Neural progenitor cell (in vitro differentiated cells): ENCODE results near the gene TAF10. TPM values are rescaled to one million over a fixed set of nuclear protein-coding genes. Genes with fewer than 3 reads are reported as not detected.

Source experiments
- DNase-seq: peaks from one replicate; pipeline ENCODE4 v3.0.0-alpha.2; 2016; ENCODE audit warnings: low spot score
- H2AFZ ChIP-seq: fragments of 200-600 bp; sonication (generic); replicated peaks from 2 replicates; pipeline ENCODE4 v1.6.1; 2016; ENCODE audit warnings: antibody characterized with exemption
- H3F3A ChIP-seq: fragments of 200-600 bp; sonication (generic); 2 replicates; pipeline ENCODE4 v1.6.1; 2016; ENCODE audit warnings: antibody characterized with exemption, low read depth
- H3K27ac ChIP-seq: fragments of 200-600 bp; sonication (generic); 2 replicates; pipeline ENCODE4 v1.5.1; 2016; ENCODE audit warnings: mild to moderate bottlenecking
- H3K27me3 ChIP-seq: fragments of 200-600 bp; sonication (generic); 2 replicates; pipeline ENCODE4 v1.6.1; 2016; ENCODE audit warnings: mild to moderate bottlenecking, moderate library complexity
- H3K36me3 ChIP-seq: fragments of 200-600 bp; sonication (generic); 2 replicates; pipeline ENCODE4 v1.5.1; 2016
- H3K4me1 ChIP-seq: fragments of 200-600 bp; sonication (generic); 2 replicates; pipeline ENCODE4 v1.6.1; 2016; ENCODE audit warnings: mixed run types
- H3K4me2 ChIP-seq: fragments of 200-600 bp; sonication (generic); 2 replicates; pipeline ENCODE4 v1.6.1; 2016
- H3K4me3 ChIP-seq: fragments of 200-600 bp; sonication (generic); 2 replicates; pipeline ENCODE4 v1.5.1; 2016
- H3K79me2 ChIP-seq: fragments of 200-600 bp; sonication (generic); 2 replicates; pipeline ENCODE4 v1.6.1; 2016; ENCODE audit warnings: low read depth
- H3K9ac ChIP-seq: fragments of 200-600 bp; sonication (generic); 2 replicates; pipeline ENCODE4 v1.6.1; 2016
- H3K9me3 ChIP-seq: fragments of 200-600 bp; sonication (generic); 2 replicates; pipeline ENCODE4 v1.5.1; 2016; ENCODE audit warnings: low read depth
- H4K20me1 ChIP-seq: fragments of 200-600 bp; sonication (generic); 2 replicates; pipeline ENCODE4 v1.6.1; 2016; ENCODE audit warnings: low read depth
- H3K27ac Mint-ChIP-seq: 3 replicates; pipeline ENCODE4 v1.8.0; 2021; ENCODE audit warnings: mixed read lengths
- H3K27me3 Mint-ChIP-seq: 2 replicates; pipeline ENCODE4 v1.8.0; 2022; ENCODE audit warnings: low read depth, mild to moderate bottlenecking, inconsistent platforms, moderate library complexity, mixed read lengths; ENCODE audit not compliant: insufficient read depth
- H3K36me3 Mint-ChIP-seq: 3 replicates; pipeline ENCODE4 v1.8.0; 2021; ENCODE audit warnings: mixed read lengths
- H3K4me1 Mint-ChIP-seq: 3 replicates; pipeline ENCODE4 v1.8.0; 2021; ENCODE audit warnings: mixed read lengths
- H3K4me3 Mint-ChIP-seq: 3 replicates; pipeline ENCODE4 v1.8.0; 2021; ENCODE audit warnings: mild to moderate bottlenecking, moderate library complexity, mixed read lengths
- H3K9me3 Mint-ChIP-seq: 3 replicates; pipeline ENCODE4 v1.8.0; 2020; ENCODE audit warnings: mixed read lengths
- CTCF ChIP-seq: fragments of 200-600 bp; sonication (generic); IDR thresholded peaks from 2 replicates; pipeline ENCODE4 v1.5.1; 2017; ENCODE audit warnings: antibody characterized with exemption, mild to moderate bottlenecking
- EZH2 ChIP-seq: fragments of 200-600 bp; sonication (generic); IDR thresholded peaks from 2 replicates; pipeline ENCODE4 v1.6.1; 2017; ENCODE audit warnings: antibody characterized with exemption, mild to moderate bottlenecking, moderate library complexity
- EZH2phosphoT487 ChIP-seq: fragments of 200-600 bp; sonication (generic); IDR thresholded peaks from 2 replicates; pipeline ENCODE4 v1.6.1; 2017; ENCODE audit warnings: antibody characterized with exemption
- total RNA-seq: library from RNA; depleted of rRNA; stranded (reverse); fragments of >200 nt; gene quantifications from 2 replicates; pipeline ENCODE4 v1.2.3, GENCODE V29; 2015; ENCODE audit warnings: low replicate concordance

TAF10 gene
- total RNA-seq, 1 donor from 2014 or later, result 34.1 TPM

DNA sequence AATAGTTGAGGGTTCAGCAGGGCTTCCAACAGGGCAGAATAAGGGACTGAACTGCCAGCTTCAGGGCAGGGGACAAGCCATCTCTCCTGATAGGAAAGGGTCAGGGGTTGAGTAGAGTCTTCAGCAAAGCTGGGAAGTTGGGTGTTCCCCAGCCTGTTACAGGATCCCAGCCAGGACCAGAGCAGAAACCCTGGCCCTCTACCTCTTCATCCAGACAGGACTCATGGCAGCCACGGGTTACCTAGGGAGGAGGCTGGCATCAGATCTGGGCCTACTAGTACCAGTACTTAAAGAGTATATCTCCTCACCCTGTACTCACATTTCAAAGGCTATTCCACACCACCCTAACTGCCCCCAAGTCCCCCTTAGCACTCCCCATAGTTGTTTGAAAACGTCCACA, 2.4 kb upstream of the TAF10 start:
- Histone ChIP-seq H3K27me3 (no peaks in the 10 kb centered on the region), H3K4me3 (no peak overlapping the region), H2AFZ (no peak overlapping the region), H3K4me2 (no peak overlapping the region), H3K27ac (no peak overlapping the region), H3K4me1 (peaks cover 9% of the 10 kb centered on the region), H3K36me3 (no peaks in the 10 kb centered on the region), H3K79me2 (peaks cover 21% of the 10 kb centered on the region), H4K20me1 (peaks cover 7% of the 10 kb centered on the region), H3K9ac (no peak overlapping the region), H3F3A (peaks cover 19% of the 10 kb centered on the region), H3K9me3 (no peaks in the 10 kb centered on the region)
- Mint-ChIP-seq H3K4me3 (no peak overlapping the region), H3K36me3 (peaks cover 22% of the 10 kb centered on the region), H3K27ac (no peak overlapping the region), H3K4me1 (peaks cover 12% of the 10 kb centered on the region), H3K27me3 (peaks cover 6% of the 10 kb centered on the region), H3K9me3 (no peaks in the 10 kb centered on the region)
- no peak for TF ChIP-seq EZH2phosphoT487
- TF ChIP-seq CTCF, result no peak
- no peak for TF ChIP-seq EZH2
- DNase-seq, result no peak

- no peaks in the 10 kb centered on the region for H3K9me3 Mint-ChIP-seq
- H3K79me2 ChIP-seq, result peaks cover 19% of the 10 kb centered on the region
- H3K27ac Mint-ChIP-seq, result no peak overlapping the region
- no peak for DNase-seq
- peaks cover 7% of the 10 kb centered on the region for H4K20me1 ChIP-seq
- H3K27me3 ChIP-seq, result no peaks in the 10 kb centered on the region
- peaks cover 28% of the 10 kb centered on the region for H3F3A ChIP-seq
- no peak overlapping the region for H2AFZ ChIP-seq
- peaks cover 12% of the 10 kb centered on the region for H3K4me1 Mint-ChIP-seq
- peaks cover 9% of the 10 kb centered on the region for H3K27me3 Mint-ChIP-seq
- no peaks in the 10 kb centered on the region for H3K36me3 ChIP-seq
- H3K9ac ChIP-seq, result no peak overlapping the region
- no peaks in the 10 kb centered on the region for H3K9me3 ChIP-seq
- H3K36me3 Mint-ChIP-seq, result peaks cover 28% of the 10 kb centered on the region
- TF ChIP-seq EZH2phosphoT487 (no peak), CTCF (no peak), EZH2 (no peak)
- H3K4me3 Mint-ChIP-seq, result no peak overlapping the region
- peaks cover 6% of the 10 kb centered on the region for H3K4me1 ChIP-seq
- H3K4me2 ChIP-seq, result peak overlapping the region; percentile 100
- H3K4me3 ChIP-seq, result no peak overlapping the region
- H3K27ac ChIP-seq, result no peak overlapping the region
Measured at GRCh38 chr11:6613496-6613895, 1.5 kb upstream of the TAF10 start.

DNA sequence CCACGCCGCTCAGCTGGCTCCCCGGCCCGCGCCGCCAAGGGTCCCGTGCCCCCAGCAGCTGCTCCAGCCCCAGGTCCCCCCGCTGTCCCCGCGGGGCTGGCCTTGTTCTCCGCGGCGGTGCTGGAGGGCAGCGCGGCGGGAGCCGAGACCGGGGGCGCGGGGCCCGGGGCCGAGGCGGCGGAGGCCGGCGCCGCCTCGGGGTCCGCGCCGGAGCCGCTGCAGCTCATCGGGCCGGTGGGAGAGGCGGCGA, 128 bp downstream of the TAF10 start:
- H3K27ac Mint-ChIP-seq, result no peak overlapping the region
- peak overlapping the region; percentile 88 for H3K4me3 Mint-ChIP-seq

More for the DNA sequence above, 128 bp downstream of the TAF10 start:
- H3K9me3 ChIP-seq, result no peaks in the 10 kb centered on the region
- H3K79me2 ChIP-seq, result peaks cover 30% of the 10 kb centered on the region
- H3K27ac ChIP-seq, result peak overlapping the region; percentile 3
- H3K4me1 Mint-ChIP-seq, result peaks cover 20% of the 10 kb centered on the region
- H3F3A ChIP-seq, result peaks cover 36% of the 10 kb centered on the region
- TF ChIP-seq CTCF (no peak), EZH2phosphoT487 (no peak), EZH2 (no peak)
- H3K36me3 ChIP-seq, result peaks cover 4% of the 10 kb centered on the region
- peaks cover 7% of the 10 kb centered on the region for H4K20me1 ChIP-seq
- peaks cover 34% of the 10 kb centered on the region for H3K36me3 Mint-ChIP-seq
- peaks cover 9% of the 10 kb centered on the region for H3K27me3 Mint-ChIP-seq
- peaks cover 11% of the 10 kb centered on the region for H3K4me1 ChIP-seq
- H3K9me3 Mint-ChIP-seq, result no peaks in the 10 kb centered on the region
- H3K4me2 ChIP-seq, result peak overlapping the region; percentile 77
- H3K9ac ChIP-seq, result peak overlapping the region; percentile 70
- H3K27me3 ChIP-seq, result no peaks in the 10 kb centered on the region
- no peak for DNase-seq
- H2AFZ ChIP-seq, result no peak overlapping the region
- peak overlapping the region; percentile 85 for H3K4me3 ChIP-seq
